Measurements from ENCODE around the gene ZNF215.
"Not testable (repeated sequence)": the region's sequence is repeated elsewhere in the genome, so short reads cannot be mapped to it uniquely, and the experiment has no call there.

ZNF215 gene

DNA sequence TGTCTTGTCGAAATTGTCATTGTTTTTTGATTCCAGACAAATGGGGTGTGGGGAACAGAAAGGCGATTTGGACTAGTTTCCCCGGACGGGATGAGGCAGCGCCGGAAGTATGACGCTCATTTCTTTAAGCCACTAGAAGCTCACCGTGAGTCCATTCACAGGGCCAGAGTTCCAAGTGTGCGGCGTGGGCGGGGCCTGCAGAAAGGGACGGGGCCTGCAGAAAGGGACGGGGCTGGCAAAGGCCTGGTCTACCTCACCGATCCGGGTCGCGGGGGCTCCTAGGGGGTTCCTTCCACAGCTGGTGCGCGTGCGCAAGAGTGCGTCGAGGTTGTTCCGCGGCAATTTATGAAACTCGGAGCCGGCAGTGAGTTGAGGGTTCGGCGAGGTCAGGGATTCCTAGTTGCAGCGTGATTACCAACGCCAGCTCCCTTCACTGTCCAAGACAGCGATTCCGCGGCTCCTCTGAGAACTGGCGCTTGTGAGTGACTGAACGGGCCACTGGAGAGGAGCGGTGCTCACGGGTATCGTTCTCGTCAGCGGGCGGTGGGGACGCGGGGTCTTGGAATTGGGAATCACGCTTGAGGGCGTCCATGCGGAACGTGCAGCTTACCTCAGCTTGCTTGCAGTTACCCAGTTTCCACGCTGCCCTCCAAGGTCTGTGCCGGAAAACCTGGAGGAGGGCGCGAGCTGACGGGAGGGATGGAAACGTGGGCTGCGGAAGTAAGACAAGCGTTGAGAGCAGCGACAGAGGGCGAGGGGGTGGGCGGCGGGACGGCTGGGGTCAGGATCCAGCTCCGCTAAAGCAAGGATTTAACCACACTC lies at the start of gene ZNF215:
ZNF215 (plus strand) TSS at position 219 of the 822 bp plus-strand sequence. CDS start 5,847 bp downstream, outside the sequence.
- DNase-seq: peak; percentile 12

DNA sequence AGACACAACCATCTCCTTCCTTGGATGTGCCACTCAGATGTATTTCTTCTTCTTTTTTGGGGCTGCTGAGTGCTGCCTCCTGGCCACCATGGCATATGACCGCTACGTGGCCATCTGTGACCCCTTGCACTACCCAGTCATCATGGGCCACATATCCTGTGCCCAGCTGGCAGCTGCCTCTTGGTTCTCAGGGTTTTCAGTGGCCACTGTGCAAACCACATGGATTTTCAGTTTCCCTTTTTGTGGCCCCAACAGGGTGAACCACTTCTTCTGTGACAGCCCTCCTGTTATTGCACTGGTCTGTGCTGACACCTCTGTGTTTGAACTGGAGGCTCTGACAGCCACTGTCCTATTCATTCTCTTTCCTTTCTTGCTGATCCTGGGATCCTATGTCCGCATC lies 49.3 kb upstream of the ZNF215 start:
- no peak for DNase-seq

DNA sequence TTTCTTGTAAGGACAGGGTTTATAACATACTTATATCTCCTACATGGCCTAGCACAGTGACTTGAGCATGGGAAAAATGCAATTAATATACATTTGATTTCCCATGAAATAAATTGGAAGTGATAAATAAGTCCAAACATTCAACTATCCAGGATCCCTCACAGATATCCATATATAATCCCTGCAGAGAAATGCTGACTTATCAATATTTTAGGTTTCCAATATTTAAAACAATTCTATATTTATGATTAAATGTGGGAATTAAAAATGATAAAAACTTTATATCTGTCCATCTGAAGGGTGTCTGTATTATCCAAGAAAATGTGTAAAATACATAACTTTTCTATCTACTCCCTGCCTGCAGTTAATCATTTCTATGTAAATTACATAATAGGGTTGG lies 43.5 kb upstream of the ZNF215 start:
- DNase-seq: no peak

DNA sequence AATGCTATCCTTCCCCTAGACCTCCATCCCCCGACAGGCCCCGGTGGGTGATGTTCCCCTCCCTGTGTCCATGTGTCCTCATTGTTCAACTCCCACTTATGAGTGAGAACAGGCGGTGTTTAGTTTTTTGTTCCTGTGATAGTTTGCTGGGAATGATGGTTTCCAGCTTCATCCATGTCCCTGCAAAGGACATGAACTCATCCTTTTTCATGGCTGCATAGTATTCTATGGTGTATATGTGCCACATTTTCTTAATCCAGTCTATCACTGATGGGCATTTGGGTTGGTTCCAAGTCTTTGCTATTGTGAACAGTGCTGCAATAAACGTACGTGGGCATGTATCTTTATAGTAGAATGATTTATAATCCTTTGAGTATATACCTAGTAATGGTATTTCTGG lies 38.5 kb upstream of the ZNF215 start:
- not testable (repeated sequence) for DNase-seq

DNA sequence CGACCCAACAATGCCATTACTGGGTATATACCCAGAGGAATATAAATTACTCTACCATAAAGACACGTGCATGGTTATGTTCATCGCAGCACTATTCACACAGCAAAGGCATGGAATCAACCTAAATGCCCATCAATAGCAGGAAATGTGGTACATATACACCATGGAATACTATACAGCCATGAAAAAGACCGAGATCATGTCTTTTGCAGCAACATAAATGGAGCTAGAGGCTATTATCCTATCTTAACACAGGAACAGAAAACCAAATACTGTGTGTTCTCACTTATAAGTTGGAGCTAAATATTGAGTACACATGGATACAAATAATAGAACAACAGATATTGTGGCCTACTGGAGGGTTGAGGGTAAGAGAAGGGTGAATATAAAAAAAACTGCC lies 37.4 kb upstream of the ZNF215 start:
- DNase-seq: no peak

DNA sequence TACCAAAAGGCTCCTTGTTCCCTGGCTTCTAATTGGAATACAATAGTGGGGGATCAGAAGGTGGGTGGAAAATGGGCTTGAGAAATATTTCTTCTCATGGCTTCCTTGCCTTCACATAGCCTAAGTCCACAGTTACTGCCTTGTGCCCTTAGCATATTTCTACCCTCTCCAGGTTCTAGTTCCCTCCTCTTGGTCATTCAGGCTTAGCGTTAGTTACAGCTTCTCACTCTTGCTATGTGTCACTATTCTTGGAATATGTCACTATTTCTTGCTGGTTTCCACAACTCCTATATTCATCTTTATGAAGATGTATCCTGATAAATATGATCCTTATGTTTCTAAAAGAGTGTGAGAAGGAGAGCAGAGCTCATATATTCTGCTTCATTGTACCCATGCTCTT lies 36.4 kb upstream of the ZNF215 start:
- no peak for DNase-seq

DNA sequence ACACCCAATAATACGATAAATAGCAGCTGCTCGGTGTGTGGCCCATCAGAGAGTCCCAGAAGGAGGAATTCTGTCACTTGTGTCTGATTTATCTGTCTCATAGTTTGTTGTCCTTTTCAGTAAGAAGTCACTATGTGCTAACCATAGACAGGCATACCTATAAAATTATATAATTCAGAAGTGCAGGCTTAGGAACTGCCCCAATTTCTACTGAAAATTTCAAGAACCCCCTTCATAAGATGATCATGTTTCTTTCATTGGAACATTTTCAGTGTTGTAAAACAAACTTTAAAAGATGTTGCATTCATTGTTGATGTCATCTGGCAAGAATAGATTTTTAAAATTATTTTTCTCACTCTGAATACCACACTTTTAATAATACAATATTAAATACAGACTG lies 33.8 kb upstream of the ZNF215 start, which contains the start of gene OR2D2:
OR2D2 (minus strand) TSS at position 101 of the 400 bp plus-strand sequence; CDS start at position 101, 0 bp downstream.
- DNase-seq: no peak

DNA sequence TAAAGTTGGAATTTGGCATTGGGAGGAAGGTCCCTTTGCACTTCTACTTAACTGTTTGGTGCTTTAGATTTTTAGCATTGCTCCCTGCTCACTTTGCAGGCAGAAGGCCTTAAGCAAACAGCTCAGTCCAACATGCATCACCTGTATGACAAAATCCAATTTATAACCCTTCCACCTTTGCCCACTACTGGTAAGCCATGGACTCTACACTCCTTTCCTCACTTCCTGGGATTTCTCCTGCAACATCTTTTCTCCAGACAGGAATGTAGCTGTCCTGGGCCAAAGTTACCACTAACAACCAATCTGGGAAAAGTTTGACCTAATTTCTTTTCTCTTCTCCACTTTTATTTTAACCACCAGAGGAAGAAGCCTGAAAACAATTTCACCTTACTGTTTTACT lies 32.1 kb upstream of the ZNF215 start:
- DNase-seq: no peak

DNA sequence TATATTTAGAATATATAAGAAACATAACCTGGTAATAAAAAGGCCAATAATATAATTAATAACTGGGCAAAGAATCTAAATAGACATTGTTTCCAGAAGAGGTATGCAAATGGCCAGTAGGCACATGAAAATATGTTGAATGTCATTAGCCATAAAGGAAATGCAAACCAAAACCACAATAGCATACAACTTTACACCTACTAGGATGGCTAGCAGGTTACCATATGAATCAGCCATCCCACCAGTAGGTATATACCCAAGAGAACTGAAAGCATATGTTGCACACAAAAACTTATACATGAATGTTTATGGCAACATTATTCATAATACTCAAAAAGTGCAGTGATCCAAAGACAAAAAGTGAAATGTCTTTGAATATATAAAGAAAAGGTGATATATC lies 31.2 kb upstream of the ZNF215 start:
- DNase-seq: no peak

DNA sequence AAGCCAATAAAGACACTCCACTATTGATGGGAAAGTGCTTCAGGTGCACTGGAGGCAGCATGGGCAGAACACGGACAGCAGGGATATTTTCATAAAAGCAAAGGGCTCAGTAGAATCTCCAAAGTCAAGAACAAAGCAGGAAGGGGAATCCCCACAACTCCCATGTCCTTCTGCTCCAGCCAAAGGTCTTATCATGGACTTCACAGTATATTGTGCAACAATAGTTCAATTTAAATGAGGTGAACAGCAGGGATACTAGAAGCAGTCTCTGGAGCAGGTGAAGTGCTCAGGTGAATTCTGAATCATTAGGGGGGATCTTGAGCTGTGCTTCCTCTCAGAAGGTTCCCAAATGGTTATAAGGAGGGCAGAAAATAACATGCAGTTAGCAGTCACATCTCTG lies 27.3 kb upstream of the ZNF215 start:
- DNase-seq: no peak

DNA sequence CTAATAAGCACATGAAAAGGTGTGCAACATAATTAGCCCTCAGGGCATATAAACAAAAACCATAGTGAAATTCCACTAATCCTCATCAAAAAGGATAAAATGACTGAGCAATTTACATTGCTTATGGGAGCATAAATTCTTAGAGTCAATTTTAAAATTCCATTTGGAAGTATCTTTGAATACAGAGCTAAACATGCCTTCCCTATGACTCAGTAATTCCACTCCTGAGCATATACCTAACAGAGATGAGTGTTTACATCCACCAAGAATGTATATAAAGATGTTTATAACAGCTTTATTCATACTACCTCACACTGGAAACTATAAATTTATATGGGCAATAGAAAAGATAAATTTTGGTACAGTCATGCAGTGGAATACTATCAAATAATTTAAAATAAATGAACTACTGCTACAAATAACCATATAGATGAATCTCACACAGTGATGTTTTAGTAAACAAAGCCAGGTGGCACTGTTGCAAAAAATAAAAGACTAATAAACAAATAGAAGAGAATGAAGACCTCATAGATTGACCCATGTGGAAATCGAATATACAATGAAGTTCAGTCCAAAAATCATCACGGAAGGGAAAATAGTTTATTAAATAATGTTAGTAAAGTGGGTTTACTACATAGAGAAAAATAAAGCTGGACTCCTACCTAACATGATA lies 25.8 kb upstream of the ZNF215 start:
- DNase-seq: no peak

DNA sequence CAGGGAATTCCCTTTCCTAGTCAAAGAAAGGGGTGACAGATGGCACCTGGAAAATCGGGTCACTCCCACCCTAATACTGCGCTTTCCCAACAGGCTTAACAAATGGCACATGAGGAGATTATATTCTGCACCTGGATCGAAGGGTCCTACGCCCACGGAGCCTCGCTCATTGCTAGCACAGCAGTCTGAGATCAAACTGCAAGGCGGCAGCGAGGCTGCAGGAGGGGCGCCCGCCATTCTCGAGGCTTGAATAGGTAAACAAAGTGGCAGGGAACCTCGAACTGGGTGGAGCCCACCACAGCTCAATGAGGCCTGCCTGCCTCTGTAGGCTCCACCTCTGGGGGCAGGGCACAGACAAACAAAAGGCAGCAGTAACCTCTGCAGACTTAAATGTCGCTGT lies 21.4 kb upstream of the ZNF215 start:
- not testable (repeated sequence) for DNase-seq

DNA sequence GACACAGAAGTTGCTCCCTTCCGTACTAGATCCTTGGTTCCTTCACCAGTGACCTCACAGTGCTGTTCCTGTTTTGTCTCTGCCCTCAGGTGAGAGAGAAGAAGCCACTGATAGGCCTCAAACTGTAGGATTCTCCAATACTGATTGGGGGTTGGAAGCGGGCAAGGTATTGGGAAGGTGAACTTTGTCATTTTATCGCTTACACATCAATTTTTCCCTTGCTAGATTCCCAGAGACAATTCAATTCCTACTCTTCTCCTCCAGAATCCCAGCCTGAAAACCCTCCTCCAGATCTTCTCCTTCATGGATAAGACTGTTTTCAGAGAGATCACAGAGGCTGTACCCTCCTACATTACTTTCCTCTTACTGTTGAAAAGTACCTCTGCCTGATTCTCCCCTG lies 14.8 kb upstream of the ZNF215 start:
- DNase-seq: no peak

DNA sequence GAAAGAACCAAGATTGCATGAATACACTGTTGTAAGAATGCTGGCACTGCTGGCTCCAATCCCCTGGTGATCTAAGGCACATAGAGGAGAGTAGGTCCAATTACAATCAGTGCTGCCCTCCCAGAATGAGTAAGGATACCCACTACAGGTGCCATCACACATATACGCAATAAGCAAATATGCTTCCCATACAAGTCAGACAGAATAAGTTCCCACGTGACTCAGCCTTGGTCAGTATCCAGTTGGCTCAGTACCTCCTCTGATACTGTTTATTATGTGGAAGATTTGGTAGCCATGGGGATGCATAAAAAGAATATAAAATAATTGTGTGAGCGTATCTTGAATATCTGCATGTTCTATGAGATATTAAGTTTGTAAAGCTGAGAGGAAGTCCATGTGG lies 14.3 kb upstream of the ZNF215 start:
- no peak for DNase-seq

DNA sequence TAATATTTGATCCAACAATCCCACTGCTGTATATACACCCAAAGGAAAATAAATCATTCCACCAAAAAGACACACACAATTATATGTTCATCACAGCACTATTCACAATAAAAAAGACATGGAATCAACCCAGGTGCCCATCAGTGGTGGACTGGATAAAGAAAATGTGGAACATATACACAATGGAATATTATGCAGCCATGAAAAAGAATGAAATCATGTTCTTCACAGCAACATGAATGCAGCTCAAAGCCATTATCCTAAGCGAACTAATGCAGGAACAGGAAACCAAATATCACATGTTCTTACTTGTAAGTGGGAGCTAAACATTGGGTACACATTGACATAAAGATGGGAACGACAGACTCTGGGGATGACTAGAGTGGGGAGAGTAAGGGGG lies 6.5 kb upstream of the ZNF215 start:
- no peak for DNase-seq

DNA sequence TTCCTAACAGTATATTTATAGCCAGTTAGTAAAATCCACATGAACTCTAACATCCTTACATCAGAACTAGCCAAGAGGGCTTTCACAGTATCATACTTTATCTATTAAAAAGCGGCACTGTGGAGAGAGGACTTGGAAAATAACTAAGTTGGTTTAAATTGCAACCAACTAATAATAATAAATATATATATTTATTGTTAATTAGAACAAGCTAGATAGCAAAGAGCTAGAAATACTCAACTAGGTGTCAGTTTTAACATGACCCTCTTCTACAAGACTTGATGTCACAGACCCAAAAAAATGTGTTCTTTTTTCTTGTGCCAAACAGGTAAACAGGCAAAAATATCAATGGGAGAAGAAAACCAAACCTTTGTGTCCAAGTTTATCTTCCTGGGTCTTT lies 5.5 kb upstream of the ZNF215 start, which contains the start of gene OR2D3:
OR2D3 (plus strand) TSS at position 301 of the 400 bp plus-strand sequence; CDS start at position 301, 0 bp downstream.
- DNase-seq: no peak

DNA sequence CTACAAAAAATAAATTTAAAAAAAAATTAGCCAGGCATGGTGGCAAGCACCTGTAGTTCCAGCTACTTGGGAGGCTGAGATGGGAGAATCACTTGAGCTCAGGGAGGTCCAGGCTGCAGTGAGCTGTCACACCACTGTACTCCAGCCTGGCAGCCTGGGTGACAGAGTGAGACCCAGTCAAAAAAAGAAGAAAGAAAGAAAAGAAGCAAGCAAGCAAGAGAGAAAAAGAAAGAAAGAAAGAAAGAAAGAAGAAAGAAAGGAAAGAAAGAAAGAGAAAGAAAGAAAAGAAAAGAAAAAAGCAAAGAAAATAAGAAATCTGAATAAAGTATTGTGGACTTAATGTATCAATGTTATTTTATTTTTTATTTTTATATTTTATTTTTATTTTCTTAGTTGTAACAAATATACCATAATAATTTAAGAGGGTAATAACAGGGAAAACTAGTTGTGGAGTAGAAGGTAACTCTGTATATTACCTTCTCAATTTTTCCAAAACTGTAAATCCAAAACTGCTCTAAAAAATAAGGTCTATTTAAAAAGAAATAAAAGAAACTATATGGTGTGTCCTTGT lies 1.1 kb upstream of the ZNF215 start:
- no peak for DNase-seq

DNA sequence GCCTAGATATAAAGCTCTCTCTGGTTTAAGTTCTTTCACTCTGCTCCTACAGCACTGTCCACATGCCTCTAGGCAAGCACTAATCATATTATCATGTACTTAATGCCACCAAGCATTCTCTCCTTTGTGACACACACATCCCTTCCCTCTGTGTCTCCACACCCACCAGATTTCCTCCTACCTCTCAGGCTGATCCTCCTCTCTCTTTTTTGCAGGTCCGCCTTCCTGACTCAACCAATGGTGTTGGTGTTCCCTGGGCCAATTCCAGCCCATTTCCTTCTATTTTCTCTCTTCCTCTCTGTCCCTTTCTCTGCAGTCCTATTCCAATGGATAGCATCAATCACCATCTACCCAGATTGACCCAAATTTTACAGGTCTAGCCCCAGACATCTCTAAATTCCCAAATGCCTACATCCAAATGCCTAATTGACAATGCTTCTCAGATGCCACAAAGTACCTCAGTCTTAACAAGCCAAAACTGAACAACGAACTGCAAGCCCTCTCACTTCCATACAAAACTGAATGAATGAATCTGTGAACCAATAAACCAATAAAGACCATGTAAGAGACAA lies 504 bp upstream of the ZNF215 start:
- DNase-seq: no peak

DNA sequence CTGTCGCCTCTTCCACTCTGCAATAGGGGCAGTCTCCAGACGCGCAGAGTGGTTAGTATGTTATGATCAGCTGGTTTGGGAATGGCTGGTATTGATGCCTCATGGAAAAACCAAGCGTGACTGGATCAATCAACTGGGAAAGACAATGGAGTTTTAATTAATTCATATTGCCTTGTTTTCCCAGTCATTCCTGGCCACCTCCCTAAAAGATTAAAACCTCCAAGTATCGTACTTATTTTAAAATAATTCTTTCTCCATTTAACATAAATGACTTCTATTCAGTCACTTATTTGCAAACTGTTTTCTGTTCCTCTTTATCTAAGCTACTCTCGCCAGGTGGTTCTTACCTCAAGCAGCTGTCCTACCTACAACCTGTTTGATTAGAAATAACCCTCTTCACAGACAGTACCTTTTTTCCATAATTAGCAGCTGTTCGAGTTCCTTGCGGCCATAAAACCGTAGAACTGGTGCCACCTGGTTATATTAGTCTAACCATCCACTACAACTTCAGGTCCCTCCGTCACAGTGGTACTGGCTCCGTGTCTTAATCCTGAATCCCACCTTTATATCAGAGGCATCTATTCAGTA lies 898 bp downstream of the ZNF215 start:
- no peak for DNase-seq

DNA sequence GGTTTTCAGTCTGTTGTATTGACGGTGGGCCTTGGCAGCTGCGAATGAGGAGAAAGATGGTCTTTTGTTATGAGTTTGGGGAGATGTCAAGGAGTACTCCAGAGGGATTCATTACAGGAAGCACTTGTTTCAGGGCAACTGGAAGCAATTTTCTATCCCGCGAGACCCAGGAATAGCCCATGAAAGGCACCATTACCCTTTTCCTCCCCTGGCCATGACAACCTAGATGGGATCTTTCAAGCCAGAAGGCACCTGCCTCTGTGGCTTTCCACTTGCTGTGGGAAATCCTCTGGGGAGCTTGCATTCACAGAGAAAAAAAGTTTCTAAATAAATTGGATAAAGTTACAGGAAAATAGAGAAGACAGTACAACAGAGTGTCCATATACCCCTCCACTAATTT lies 2.7 kb downstream of the ZNF215 start:
- no peak for DNase-seq

DNA sequence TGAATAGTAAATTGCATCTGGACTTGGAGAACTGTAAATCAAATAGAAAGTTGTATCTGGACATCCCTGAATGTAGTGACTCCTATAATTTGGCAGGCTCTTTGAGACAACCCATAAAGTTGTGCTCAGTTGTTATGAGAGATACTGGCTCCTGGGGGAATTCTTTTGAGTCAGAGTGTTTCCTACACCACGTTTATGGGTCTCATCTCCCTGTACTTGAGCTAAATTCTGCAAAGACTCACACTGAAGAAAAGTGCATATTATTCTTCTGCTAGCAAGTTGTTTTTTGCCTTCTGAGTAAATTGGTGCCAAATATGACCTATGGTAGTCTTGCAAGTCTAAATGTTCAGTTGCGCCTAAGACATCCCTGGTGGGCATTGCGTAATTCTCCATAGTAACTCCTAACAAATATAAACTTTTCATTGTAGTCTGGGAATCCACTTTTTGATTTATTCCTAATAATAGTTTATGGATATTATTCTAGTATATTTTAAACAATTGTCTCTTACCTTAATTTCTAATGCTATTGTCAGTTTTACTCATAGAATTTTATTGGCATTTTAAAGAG lies 5.0 kb downstream of the ZNF215 start:
- no peak for DNase-seq

DNA sequence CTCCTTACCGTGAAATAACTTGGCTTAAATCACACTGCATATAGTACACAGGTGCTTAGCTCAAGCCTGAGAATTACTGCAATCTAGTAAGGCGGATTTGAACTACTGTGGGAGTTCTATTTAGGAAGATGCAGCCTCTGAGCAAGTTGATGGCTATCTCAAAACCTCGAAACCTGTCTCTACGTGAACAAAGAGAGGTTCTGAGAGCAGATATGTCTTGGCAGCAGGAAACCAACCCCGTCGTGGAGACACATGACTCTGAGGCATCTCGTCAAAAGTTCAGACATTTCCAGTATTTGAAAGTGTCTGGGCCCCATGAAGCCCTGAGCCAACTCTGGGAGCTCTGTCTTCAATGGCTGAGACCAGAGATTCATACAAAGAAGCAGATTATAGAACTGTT lies 5.9 kb downstream of the ZNF215 start:
- no peak for DNase-seq

DNA sequence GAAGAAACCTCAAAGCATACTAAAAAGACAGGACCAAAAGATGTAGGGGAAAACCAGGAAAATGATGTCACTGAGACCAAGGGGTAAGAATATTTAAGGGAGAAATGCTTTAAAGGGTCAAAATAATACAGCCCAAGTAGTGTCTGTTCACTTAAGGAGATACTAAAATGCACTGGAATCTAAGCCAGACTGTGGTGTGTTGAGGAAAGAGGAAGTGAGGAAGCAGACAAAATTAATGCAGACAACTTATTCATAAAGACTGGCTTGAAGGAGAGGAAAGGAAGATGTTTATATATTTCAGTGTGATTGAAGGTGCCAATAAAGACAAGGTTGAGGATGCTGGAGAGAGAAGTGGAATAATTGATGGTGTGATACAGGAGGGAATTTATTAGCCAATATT lies 15.7 kb downstream of the ZNF215 start:
- DNase-seq: no peak

Data from activated naive CD4-positive, alpha-beta T cell treated with anti-CD3 and anti-CD28 coated beads, Interleukin-2, amount 50 U/mL, for 16 hours (primary cell).